Measurements from ENCODE around the gene C2CD5.

Gene C2CD5

GRCh38 chr12:22526836-22527235 lies 17.5 kb downstream of the C2CD5 start:
- Histone ChIP-seq H3K27ac (ENCODE audit: low read length) (no peak overlapping the region), H3K27me3 (ENCODE audit: insufficient read depth, low read length, poor library complexity) (no peaks in the 10 kb centered on the region), H3K4me2 (ENCODE audit: insufficient read depth, low read length) (no peak overlapping the region), H2AFZ (ENCODE audit: low read depth, low read length) (no peak overlapping the region), H3K9ac (ENCODE audit: low read depth, low read length) (no peak overlapping the region), H3K4me1 (ENCODE audit: insufficient read depth, low read length) (no peaks in the 10 kb centered on the region), H3K79me2 (ENCODE audit: insufficient read depth, low read length) (peaks cover 6% of the 10 kb centered on the region; the same call in 1 of the 2 replicates), H3K4me3 (ENCODE audit: low read depth in 1 of 2, low read length in 2 of 2) (no peak overlapping the region), H3K36me3 (ENCODE audit: insufficient read depth, low read length) (peaks cover 75% of the 10 kb centered on the region), H4K20me1 (ENCODE audit: insufficient read depth, low read length) (peaks cover 3% of the 10 kb centered on the region; the same call in 1 of the 2 replicates), H3K9me3 (ENCODE audit: insufficient read depth, low read length, severe bottlenecking) (no peaks in the 10 kb centered on the region)
- no peak for ATAC-seq (ENCODE audit: insufficient read depth, low read depth)
- DNase-seq, result no peak
- TF ChIP-seq CTCF (IDR thresholded peaks at IDR 0.05; ENCODE audit: borderline replicate concordance, extremely low read depth, low read length, poor library complexity, severe bottlenecking) (no peak), EZH2 (IDR thresholded peaks at IDR 0.05; ENCODE audit: borderline replicate concordance, low read depth, low read length, severe bottlenecking) (no peak)

GRCh38 chr12:22525426-22525825 lies 18.9 kb downstream of the C2CD5 start:
- H3K27ac ChIP-seq (ENCODE audit: low read length), result no peak overlapping the region
- no peaks in the 10 kb centered on the region for H3K4me1 ChIP-seq (ENCODE audit: insufficient read depth, low read length)
- TF ChIP-seq EZH2 (IDR thresholded peaks at IDR 0.05; ENCODE audit: borderline replicate concordance, low read depth, low read length, severe bottlenecking) (no peak), CTCF (IDR thresholded peaks at IDR 0.05; ENCODE audit: borderline replicate concordance, extremely low read depth, low read length, poor library complexity, severe bottlenecking) (no peak)
- ATAC-seq (ENCODE audit: insufficient read depth, low read depth) (no peak), DNase-seq (no peak)
- no peaks in the 10 kb centered on the region for H3K9me3 ChIP-seq (ENCODE audit: insufficient read depth, low read length, severe bottlenecking)
- no peak overlapping the region for H3K4me2 ChIP-seq (ENCODE audit: insufficient read depth, low read length)
- H4K20me1 ChIP-seq (ENCODE audit: insufficient read depth, low read length), result peaks cover 3% of the 10 kb centered on the region; the same call in 1 of the 2 replicates
- no peak overlapping the region for H3K4me3 ChIP-seq (ENCODE audit: low read depth in 1 of 2, low read length in 2 of 2)
- peaks cover 75% of the 10 kb centered on the region for H3K36me3 ChIP-seq (ENCODE audit: insufficient read depth, low read length)
- no peak overlapping the region for H3K9ac ChIP-seq (ENCODE audit: low read depth, low read length)
- H3K27me3 ChIP-seq (ENCODE audit: insufficient read depth, low read length, poor library complexity), result no peaks in the 10 kb centered on the region
- peaks cover 6% of the 10 kb centered on the region; the same call in 1 of the 2 replicates for H3K79me2 ChIP-seq (ENCODE audit: insufficient read depth, low read length)
- H2AFZ ChIP-seq (ENCODE audit: low read depth, low read length), result no peak overlapping the region

GRCh38 chr12:22518998-22519397 lies 25.3 kb downstream of the C2CD5 start:
- no peaks in the 10 kb centered on the region for H3K79me2 ChIP-seq (ENCODE audit: insufficient read depth, low read length)
- DNase-seq (no peak), ATAC-seq (ENCODE audit: insufficient read depth, low read depth) (no peak)
- H3K27me3 ChIP-seq (ENCODE audit: insufficient read depth, low read length, poor library complexity), result no peaks in the 10 kb centered on the region
- TF ChIP-seq CTCF (IDR thresholded peaks at IDR 0.05; ENCODE audit: borderline replicate concordance, extremely low read depth, low read length, poor library complexity, severe bottlenecking) (no peak), EZH2 (IDR thresholded peaks at IDR 0.05; ENCODE audit: borderline replicate concordance, low read depth, low read length, severe bottlenecking) (no peak)
- no peak overlapping the region for H2AFZ ChIP-seq (ENCODE audit: low read depth, low read length)
- H4K20me1 ChIP-seq (ENCODE audit: insufficient read depth, low read length), result no peaks in the 10 kb centered on the region
- peaks cover 63% of the 10 kb centered on the region for H3K36me3 ChIP-seq (ENCODE audit: insufficient read depth, low read length)
- no peaks in the 10 kb centered on the region for H3K9me3 ChIP-seq (ENCODE audit: insufficient read depth, low read length, severe bottlenecking)
- H3K4me2 ChIP-seq (ENCODE audit: insufficient read depth, low read length), result no peak overlapping the region
- H3K4me1 ChIP-seq (ENCODE audit: insufficient read depth, low read length), result no peaks in the 10 kb centered on the region
- no peak overlapping the region for H3K9ac ChIP-seq (ENCODE audit: low read depth, low read length)
- H3K4me3 ChIP-seq (ENCODE audit: low read depth in 1 of 2, low read length in 2 of 2), result no peak overlapping the region
- no peak overlapping the region for H3K27ac ChIP-seq (ENCODE audit: low read length)

All from DND-41 (cell line).